Omental fat pad (tissue), 4 donors: Measurements from ENCODE around the gene CFHR3. TPM values are rescaled to one million over a fixed set of nuclear protein-coding genes. Genes with fewer than 3 reads are reported as not detected.
"Not testable (repeated sequence)": the region's sequence is repeated elsewhere in the genome, so short reads cannot be mapped to it uniquely, and the experiment has no call there.

Experiments used
- ATAC-seq: fragments of 150-250 bp; one replicate; pipeline ENCODE4 v1.9.1; 2016; ENCODE audit warnings: mild to moderate bottlenecking, moderate library complexity; ENCODE audit not compliant: low FRiP score
- DNase-seq: peaks from one replicate; pipeline ENCODE4 v3.0.0-alpha.2; 2019; ENCODE audit warnings: low spot score
- total RNA-seq, 4 donors: library from RNA; depleted of rRNA; stranded (reverse); fragments of >200 nt; gene quantifications; one replicate each; pipeline ENCODE4 v1.1.0, GENCODE V29; 2016
- TF ChIP-seq, protein P1 (sequence below), 3 donors: fragments of 450-650 bp; IDR thresholded peaks; one replicate each; pipeline ENCODE4 v1.5.1; 2016 to 2017; ENCODE audit warnings: antibody characterized with exemption in 3 of 3, mild to moderate bottlenecking in 3 of 3, moderate library complexity in 2 of 3

The CFHR3 gene
- total RNA-seq, 4 donors from 2014 or later, result 0.28 to 0.72 TPM; not detected in 2

DNA sequence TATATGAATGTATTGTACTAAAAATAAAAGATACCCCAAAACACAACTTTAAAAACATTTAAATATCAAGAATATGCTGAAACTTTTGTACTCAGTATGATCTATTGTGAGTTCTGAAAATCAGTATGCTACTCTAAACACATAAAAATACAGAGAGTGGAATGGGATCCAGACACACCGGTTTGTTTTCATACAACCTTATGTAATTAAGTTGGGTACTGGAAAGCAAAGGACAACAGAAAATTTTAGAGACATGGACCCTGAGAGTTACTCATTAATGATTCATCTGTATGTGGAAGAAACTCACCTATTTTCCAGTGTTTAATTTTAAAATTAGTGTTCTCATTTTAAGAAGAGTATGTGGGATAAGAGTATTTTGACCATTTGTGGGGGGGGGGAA is 927 bp upstream of the CFHR3 start:
- ATAC-seq (no peak), DNase-seq (no peak)
- TF ChIP-seq, protein P1, sequence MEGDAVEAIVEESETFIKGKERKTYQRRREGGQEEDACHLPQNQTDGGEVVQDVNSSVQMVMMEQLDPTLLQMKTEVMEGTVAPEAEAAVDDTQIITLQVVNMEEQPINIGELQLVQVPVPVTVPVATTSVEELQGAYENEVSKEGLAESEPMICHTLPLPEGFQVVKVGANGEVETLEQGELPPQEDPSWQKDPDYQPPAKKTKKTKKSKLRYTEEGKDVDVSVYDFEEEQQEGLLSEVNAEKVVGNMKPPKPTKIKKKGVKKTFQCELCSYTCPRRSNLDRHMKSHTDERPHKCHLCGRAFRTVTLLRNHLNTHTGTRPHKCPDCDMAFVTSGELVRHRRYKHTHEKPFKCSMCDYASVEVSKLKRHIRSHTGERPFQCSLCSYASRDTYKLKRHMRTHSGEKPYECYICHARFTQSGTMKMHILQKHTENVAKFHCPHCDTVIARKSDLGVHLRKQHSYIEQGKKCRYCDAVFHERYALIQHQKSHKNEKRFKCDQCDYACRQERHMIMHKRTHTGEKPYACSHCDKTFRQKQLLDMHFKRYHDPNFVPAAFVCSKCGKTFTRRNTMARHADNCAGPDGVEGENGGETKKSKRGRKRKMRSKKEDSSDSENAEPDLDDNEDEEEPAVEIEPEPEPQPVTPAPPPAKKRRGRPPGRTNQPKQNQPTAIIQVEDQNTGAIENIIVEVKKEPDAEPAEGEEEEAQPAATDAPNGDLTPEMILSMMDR (IDR thresholded peaks at IDR 0.05), result no peak

DNA sequence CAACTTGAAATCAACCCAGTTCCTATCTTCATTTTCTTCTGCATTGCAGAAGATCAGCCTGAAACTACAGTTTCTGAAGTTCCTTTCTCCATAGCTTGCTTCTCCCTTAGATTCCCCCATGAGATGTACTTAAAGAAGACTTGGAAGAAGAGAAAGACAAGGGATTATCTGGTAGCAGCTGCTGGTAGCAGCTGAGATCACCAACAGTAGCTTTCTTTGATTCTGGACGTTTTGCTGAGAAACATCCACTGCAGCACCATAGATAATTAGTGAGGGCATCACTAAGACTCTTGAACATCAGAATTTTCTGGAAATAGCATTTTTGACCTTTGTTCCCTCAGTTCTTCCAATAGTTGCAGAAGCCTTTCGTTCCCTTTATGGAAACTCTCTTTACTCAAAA is 465 bp upstream of the CFHR3 start:
- TF ChIP-seq, protein P1 (IDR thresholded peaks at IDR 0.05), result no peak
- DNase-seq (no peak), ATAC-seq (no peak)

DNA sequence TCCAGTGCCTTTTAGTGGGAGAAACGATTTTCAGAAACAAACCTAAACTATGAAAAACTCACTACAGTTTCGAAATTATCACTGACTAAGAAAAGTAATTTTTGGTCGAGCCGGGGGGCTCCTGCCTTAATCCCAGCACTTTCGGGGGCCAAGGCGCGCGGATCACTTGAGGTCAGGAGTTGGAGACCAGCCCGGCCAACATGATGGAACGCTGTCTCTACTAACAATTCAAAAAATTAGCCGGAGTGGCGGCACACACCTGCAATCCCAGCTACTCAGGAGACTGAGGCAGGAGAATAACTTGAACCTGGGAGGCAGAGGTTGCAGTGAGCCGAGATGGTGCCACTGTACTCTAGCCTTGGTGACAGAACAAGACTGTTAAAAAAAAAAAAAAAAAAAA is 3.0 kb downstream of the CFHR3 start:
- DNase-seq (no peak), ATAC-seq (no peak)
- TF ChIP-seq, protein P1 (IDR thresholded peaks at IDR 0.05), result no peak

DNA sequence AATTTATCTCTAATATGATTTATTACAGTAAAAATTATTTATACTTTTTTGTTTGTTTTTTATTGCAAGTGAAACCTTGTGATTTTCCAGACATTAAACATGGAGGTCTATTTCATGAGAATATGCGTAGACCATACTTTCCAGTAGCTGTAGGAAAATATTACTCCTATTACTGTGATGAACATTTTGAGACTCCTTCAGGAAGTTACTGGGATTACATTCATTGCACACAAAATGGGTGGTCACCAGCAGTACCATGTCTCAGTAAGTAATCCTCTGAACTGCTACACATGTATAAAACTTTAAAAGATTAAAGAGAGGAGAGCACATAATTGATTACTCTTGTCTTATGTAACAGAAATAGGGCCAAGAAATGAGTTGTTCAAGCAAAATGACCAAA is 4.5 kb downstream of the CFHR3 start:
- ATAC-seq (no peak), DNase-seq (no peak)
- TF ChIP-seq, protein P1 (IDR thresholded peaks at IDR 0.05), result no peak

DNA sequence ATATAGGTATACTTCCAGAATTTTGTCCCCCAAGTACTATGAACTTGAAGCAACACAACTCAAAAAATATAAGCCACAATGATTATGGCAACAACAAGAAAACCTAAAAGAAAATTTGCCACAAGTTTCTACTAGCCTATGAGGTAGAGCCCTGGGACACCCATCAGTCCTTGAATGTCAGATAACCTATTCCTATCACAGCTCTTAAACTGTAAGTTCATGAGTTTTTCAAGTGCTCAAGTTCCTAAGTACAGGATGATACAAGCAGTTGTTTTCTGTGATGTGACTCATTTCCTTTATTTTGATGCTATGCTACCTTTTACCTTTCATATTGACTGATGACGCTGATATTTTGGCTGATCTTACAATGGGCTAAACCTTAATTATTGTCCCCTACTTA is 16.6 kb downstream of the CFHR3 start:
- not testable (repeated sequence) for ATAC-seq

DNA sequence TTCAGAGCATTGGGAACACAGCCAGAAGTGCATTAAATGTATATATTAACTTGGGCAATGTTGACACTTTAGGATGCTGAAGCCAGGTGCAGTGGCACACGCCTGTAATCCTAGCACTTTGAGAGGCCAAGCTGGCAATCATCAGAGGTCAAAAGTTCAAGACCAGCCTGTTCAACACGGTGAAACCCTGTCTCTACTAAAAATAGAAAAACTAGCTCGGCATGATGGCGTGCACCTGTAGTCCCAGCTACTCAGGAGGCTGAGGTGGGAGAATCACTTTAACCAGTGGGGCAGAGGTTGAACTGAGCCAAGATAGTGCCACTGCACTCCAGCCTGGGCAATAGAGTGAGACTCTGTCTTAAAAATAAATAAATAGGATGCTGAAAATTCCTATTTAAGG is 19.5 kb downstream of the CFHR3 start:
- DNase-seq, ATAC-seq: not testable (repeated sequence)

More for the DNA sequence above, 16.6 kb downstream of the CFHR3 start:
- DNase-seq, result not testable (repeated sequence)

DNA sequence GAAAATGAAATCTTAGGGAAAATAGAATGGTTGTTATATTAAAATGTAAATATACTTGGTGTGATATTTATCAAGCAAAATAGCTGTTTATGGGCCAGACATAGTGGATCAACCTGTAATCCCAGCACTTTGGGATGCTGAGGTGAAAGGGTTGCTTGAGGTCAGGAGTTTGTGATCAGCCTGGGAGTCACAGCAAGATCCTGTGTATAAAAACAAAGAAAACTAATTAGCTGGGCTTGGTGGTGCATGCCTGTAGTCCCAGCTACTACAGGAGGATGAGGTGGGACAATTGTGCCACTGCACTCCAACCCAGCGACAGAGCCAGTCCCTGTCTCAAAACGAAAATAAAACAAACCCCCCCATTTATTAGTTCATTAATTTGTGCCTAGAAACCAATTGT is 23.3 kb downstream of the CFHR3 start:
- no peak for ATAC-seq
- TF ChIP-seq, protein P1 (IDR thresholded peaks at IDR 0.05), result no peak
- DNase-seq, result no peak

DNA sequence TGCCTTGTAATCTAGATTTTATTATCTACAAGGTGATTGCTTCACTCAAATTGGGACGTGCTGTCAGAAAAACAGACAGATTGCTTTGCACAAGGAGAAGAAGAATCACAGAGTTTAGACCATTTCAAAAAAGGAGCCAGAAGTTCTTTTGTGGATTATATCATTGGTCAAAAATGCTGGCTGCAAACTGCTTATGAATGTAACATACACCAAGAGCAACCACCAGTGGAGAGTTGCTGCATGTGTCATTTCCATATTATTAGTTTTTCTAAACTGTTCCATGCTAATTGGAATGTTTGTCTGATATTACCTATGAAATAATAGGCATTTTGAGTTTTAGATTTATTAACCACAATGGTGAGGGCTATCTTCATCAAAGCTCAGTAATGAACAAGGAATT is 27.3 kb downstream of the CFHR3 start:
- not testable (repeated sequence) for DNase-seq, ATAC-seq

DNA sequence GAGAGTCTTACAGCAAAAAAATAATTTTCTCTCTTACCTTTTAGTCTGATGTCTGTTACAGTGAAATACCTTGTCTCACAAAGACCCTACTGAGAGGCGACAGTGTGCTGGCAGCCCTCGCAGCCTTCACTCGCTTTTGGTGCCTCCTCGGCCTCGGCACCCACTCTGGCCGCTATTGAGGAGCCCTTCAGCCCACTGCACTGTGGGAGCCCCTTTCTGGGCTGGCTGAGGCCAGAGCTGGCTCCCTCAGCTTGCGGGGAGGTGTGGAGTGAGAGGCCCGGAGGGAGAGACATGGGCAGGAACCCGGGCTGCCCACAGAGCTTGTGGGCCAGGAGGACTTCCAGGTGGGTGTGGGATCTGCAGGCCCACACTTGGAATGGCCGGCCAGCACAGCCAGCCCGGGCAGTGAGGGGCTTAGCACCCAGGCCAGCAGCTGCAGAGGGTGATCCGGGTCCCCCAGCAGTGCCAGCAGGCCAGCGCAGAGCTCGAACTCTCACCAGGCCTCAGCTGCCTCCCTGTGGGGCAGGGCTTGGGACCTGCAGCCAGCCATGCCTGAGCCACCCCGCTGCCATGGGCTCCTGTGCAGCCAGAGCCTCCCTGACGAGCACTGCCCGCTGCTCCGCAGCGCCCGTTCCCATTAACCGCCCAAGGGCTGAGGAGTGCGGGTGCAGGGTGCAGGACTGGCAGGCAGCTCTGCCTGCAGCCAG is 34.0 kb downstream of the CFHR3 start:
- ATAC-seq, result no peak
- TF ChIP-seq, protein P1 (IDR thresholded peaks at IDR 0.05), result no peak
- no peak for DNase-seq

DNA sequence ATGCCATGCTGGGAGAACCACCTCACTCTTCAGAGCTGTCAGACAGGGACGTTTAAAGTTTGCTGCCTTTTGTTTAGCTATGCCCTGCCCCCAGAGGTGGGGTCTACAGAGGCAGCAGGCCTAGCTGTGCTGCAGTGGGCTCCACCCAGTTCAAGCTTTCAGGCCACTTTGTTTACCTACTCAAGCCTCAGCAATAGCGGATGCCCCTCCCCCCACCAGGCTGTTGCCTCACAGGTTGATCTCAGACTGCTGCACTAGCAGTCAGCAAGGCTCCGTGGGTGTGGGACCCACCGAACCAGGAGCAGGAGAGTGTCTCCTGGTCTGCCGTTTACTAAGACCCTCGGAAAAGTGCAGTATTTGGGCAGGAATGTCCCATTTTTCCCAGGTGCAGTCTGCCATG is 42.8 kb downstream of the CFHR3 start:
- not testable (repeated sequence) for DNase-seq, ATAC-seq

DNA sequence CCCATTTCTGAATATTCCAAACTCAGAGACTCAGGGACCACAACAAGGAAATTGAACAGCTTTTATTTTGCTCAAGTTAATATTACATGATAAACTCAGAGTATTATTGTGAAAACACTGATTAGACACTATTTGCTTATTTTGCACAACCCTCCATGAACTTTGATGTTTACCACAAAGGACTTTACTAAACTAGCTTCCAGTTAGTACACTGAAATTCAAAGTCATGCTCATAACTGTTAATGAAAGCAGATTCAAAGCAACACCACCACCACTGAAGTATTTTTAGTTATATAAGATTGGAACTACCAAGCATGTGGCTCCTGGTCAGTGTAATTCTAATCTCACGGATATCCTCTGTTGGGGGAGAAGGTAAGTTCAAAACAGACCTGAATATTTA is 44.9 kb downstream of the CFHR3 start, which contains the start of gene CFHR1:
CFHR1 (plus strand) TSS at position 201 of the 400 bp plus-strand sequence; CDS start at position 315, 114 bp downstream.
- ATAC-seq, DNase-seq: not testable (repeated sequence)

DNA sequence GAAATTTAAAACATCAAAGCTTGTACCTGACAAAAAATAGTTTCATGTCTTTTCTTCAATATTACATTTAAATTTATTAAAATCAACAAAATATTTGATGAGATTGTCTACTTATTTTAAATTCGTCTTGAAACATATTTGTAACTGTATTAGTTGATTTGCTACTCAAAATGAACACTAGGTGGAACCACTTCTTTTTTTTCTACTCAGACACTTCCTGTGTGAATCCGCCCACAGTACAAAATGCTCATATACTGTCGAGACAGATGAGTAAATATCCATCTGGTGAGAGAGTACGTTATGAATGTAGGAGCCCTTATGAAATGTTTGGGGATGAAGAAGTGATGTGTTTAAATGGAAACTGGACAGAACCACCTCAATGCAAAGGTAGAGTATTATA is 53.2 kb downstream of the CFHR3 start:
- DNase-seq, ATAC-seq: not testable (repeated sequence)
